Hematopoietic multipotent progenitor cell treated with erythropoietin and hydrocortisone succinate and interleukin-3 and kit ligand, for 8 days (in vitro differentiated cells): ENCODE results near the gene UBD.

Experiments
- DNase-seq: peaks from one replicate; pipeline ENCODE4 v3.0.0-alpha.2; 2015

Gene UBD

DNA sequence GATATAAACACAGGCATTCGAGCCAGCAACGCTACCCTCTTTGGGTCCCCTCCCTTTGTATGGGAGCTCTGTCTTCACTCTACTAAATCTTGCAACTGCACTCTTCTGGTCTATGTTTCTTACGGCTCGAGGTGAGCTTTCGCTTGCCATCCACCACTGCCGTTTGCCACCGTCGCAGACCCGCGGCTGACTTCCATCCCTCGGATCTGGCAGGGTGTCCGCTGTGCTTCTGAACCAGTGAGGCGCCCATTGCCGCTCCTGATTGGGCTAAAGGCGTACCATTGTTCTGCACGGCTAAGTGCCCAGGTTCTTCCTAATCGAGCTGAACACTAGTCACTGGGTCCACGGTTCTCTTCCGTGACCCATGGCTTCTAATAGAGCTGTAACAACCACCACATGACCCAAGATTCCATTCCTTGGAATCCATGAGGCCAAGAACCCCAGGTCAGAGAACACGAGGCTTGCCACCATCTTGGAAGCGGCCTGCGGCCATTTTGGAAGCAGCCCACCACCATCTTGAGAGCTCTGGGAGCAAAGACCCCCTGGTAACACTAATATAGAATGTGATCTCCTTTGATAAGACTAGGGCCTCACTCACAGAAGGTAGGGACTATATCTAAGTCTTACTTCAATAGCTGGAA, 973 bp downstream of the UBD start:
- no peak for DNase-seq

GRCh38 chr6:29557320-29557719, 2.2 kb downstream of the UBD start:
- DNase-seq = no peak

DNA sequence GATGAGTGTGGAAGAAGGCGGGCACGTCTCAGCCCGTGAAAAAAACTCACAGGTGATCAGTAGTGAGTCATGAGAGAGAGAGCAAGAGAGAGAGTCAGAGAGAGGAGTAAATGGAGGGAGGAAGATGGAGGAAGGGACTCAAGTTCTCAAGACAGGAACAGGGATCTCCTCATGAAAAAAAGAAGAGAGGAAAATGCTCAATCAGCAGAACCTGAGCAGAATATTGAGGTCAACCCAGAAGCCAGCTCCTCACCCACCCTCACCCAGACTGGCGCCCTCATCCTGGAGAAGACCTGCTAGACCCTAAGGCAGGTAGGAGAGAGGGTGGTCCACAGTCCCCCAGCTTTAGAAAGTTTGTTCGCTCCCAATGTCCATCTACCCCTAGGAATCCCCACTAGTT, 4.8 kb downstream of the UBD start:
- DNase-seq = no peak

- peak; percentile 9 for DNase-seq
Observed at GRCh38 chr6:29553268-29554057, 6.1 kb downstream of the UBD start.

- DNase-seq = peak; percentile 77
Observed at GRCh38 chr6:29552512-29553051, 7.0 kb downstream of the UBD start.

DNA sequence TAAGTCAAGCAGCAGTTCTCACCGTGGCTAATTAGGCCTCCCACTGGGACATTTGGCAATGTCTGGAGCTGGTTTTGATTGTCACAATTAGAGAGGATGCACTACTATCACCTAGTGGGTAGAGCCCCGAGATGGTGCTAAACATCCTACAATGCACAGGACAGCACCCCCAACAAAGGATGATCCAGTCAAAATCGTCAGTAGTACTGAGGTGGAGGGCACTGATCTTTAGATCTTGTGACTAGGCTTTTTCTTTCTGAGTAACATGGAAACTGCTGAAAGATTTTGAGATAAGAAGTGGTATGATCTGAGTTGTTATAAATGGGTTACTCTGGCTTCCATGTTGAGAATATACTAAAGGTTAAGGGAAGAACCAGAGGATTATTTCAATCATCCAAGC, 12.0 kb downstream of the UBD start:
- no peak for DNase-seq

DNA sequence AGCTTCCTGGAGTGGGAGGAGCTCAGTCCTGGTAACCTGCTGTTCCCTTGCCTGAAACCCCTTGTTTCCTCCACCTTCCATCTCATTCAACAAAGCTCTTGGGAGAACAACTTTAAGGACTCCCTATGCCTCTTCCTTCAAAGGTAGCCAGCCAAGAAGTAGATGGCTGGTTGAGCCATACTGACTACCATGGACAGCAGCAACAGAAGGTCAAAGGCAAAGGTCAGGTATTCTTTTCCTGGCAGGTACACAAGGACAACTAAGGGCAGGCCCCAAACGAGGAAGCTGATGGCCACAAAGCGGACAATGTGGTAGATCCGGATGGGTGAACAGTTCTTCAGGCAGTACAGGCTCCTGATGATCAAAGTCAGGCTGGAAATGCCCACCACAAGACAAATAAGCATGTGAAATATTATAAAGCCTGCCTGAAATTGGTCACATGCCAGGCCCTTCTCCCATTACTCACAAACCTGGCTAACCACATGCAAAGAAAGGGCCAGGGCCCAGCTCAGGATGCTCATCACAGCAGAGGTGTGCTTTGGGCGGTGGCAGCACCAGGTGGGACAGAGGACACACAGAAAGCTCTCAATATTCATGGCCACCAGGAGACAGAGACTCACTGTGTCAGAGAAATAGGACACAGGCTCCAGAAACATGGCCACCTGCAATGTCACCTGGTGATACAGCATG, 21.7 kb downstream of the UBD start:
- DNase-seq = no peak

DNA sequence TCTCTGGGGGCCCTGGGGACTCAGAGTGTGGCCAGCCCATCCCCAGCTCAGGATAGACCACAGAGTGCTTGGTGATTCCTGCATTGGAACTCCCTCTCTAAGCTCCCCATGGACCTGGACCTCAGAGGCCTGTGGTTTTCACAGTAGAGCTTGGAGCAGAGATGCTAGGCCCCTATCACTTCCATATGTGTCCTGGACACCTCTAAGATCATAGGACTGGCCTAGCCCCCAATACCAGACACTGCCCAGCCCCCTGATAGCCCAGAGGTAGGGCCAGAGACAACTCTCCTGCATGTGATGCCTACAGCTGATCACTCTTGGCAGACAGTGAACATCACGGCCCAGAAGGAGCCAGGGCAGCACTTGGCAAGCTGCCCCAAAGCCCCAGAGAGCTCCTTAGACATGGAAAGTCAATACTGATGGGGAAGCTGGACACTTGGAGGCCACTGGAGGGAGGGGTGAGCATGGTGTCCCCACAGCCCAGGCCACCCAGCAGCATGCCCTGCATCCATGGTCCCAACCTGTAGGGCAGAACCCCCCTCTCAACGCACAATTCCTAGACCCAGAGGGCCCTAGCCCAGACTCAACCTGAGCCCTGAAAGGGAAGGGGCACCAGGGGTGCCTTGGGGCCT, 27.1 kb downstream of the UBD start:
- no peak for DNase-seq

GRCh38 chr6:29531668-29532067, 27.9 kb downstream of the UBD start:
- no peak for DNase-seq

DNA sequence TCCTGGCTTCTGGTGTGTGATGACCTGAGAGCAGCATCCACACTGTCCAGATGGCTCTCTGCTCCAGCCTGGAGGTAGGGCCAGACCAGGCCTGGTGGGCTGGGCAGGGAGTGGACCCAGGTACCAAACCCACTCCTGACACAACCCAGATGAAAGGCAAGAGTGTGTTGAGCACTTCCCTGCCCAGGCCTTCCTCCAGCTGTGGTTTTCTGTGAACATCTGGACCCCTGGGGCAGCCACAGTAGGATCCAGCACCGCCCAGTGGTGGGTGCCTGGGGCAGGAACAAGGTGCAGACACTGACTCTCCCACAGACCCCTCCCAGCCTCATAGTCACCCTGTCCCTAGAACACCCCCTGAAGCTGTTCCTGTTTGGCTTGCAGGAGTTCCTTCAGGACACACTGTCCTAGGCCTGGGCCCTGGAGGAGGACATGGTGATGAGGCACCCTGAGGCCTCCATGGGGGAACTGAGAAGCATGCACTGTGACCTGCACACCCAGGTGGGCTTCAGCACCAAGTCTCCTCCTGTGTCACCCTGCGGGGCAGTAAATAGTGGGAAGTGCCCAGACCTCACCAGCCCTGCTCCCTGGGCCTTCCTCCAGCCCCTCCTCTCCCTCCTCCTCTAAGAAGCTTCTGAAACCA, 28.7 kb downstream of the UBD start:
- DNase-seq = no peak

GRCh38 chr6:29529956-29530355, 29.6 kb downstream of the UBD start:
- DNase-seq = no peak

DNA sequence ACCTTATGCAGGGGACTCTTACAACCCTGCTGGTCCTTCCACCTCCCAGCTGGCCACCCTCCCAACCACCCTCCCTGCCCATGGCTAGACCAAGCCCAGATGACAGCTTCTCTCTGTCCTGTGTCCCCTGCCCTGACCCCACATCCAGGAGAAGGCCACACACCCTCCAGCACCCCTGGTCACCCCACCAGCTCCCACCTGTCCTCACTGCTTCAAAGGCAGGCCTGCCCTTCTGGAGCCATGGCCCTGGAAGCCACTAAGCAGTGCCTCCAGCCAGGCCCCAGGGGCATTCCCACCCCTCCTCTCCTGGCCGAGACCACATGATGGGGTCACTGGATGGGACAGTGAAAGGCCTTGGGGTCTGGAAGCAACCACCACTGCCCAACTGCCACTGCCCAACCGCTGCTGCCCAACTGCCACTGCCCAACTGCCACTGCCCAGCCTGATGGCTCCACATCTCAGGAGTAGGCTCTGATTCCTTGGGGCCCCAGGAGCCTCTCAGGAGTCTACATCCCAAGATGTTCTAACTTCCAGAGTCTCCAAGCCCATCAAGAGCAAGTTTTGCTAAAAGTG, 30.5 kb downstream of the UBD start:
- DNase-seq = no peak

- no peak for DNase-seq
Observed at GRCh38 chr6:29528300-29528931, 31.1 kb downstream of the UBD start.

- DNase-seq = no peak
Observed at GRCh38 chr6:29527564-29527963, 32.0 kb downstream of the UBD start.

GRCh38 chr6:29527126-29527525, 32.4 kb downstream of the UBD start:
- DNase-seq = peak; percentile 7

GRCh38 chr6:29525311-29525639, 34.3 kb downstream of the UBD start:
- no peak for DNase-seq

GRCh38 chr6:29524444-29525310, 34.9 kb downstream of the UBD start:
- peak; percentile 18 for DNase-seq

DNA sequence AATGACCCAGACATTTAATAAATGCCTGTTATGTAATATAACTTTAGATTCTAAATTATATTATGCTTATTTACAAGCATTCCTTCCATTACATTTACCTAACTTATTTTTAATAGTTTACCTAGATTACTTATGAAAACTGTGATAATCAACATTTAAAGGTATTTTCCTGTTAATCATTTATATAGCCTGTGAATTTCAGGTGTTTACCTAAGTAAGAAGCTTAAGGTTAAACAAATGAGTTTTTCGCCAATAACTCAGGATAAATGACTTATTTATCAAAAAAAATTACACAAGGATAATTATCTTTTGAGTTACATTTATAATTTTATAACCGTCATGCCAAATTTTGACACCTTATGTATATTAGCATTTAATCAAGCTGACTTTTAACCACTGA, 35.5 kb downstream of the UBD start:
- DNase-seq = no peak

DNA sequence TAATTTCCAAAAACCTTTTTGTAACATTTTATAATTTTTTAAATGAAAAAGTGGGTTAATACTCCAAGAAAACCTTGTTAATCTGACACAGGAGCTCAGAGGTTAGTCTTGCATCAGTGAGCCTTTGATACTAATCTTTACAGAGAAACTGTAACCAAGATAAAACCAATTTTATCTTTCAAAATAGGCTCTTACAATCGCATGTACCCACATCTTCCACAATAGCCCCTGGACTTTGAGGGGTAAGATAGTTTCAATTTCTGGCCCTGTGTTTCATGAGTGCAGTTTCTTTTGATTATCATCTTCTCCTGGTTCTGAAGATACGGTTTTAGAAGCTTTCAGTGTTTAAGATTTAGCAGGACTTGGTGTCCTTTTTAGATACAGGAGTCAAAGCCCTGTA, 37.3 kb downstream of the UBD start:
- DNase-seq = peak; percentile 22

DNA sequence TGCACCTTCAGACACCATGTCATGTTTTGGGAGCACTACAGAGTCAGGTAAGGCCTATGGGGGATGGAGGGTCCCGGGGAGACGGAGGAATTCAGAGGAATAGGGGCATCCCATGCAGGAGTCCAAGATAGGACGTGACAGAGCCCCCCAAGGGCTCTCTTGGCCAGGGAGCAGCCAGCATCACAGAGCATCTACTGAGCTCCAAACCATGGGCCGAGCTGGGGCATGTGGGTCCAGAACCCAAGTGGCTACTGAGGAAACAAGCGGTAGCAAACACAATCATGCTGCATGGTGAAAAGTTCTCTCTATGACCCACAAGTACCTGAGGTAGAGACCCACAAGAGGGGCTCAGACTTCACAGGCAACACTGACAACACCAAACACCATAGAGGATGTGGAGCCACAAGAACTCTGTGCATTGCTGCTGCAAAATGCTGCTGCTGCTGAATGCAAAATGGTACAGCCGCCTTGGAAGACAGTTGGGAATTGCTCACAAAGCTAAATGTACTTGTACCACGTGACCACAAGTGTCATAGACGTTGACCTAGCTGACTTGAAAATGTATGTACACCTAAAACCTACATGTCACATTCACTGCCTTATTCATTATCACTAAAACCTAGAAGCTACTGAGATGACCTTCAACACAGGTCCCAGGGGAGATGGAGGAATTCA, 38.4 kb downstream of the UBD start:
- no peak for DNase-seq
